HG03521 (cell line): Measurements from ENCODE around the gene HMCES.

ENCODE experiments used
- ATAC-seq: cut with Tn5 transposase; IDR thresholded peaks from one replicate; pipeline ENCODE4 v1.9.1; 2021; ENCODE audit warnings: mild to moderate bottlenecking, moderate library complexity; ENCODE audit not compliant: unreplicated experiment

HMCES gene, protein sequence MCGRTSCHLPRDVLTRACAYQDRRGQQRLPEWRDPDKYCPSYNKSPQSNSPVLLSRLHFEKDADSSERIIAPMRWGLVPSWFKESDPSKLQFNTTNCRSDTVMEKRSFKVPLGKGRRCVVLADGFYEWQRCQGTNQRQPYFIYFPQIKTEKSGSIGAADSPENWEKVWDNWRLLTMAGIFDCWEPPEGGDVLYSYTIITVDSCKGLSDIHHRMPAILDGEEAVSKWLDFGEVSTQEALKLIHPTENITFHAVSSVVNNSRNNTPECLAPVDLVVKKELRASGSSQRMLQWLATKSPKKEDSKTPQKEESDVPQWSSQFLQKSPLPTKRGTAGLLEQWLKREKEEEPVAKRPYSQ

GRCh38 chr3:129278439-129278965 lies at the start of gene HMCES:
TSS of gene HMCES (plus strand) at chr3:129278870. CDS start at chr3:129279733, 863 bp downstream.
- ATAC-seq, result peak; percentile 42

DNA sequence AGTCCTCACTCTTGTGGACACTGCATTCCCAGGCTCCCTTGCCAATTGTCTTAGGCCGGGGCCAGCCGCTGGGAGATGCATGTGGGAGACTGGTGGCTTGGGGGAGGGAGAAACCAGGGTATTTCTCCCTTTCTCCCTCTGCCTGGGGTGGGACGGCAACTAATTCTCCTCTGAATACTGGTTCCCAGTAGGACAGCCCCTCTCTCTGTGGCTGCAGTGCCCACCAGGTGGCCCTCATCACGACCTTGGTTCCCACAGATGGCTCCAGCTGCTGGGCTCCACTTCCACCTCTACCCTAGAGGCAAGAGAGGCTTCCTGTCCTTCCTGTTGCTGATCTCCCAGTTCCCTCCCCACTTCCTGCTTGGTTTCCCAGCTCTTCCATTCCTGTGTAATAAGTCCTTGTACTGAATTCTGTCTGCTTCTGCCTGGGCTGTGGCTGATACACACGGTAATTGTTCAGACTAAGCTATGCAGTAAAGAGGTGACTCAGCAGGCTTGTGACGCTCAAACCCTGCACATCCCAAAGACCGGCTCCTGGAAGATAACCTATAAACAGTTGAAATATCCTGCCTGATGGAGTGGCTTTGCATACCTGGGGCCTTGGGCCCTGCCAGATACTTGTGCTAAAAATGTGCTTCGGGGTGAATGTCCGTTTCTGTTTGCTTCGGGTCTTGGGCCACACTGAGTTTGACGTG lies 49.6 kb upstream of the HMCES start:
- ATAC-seq, result no peak

DNA sequence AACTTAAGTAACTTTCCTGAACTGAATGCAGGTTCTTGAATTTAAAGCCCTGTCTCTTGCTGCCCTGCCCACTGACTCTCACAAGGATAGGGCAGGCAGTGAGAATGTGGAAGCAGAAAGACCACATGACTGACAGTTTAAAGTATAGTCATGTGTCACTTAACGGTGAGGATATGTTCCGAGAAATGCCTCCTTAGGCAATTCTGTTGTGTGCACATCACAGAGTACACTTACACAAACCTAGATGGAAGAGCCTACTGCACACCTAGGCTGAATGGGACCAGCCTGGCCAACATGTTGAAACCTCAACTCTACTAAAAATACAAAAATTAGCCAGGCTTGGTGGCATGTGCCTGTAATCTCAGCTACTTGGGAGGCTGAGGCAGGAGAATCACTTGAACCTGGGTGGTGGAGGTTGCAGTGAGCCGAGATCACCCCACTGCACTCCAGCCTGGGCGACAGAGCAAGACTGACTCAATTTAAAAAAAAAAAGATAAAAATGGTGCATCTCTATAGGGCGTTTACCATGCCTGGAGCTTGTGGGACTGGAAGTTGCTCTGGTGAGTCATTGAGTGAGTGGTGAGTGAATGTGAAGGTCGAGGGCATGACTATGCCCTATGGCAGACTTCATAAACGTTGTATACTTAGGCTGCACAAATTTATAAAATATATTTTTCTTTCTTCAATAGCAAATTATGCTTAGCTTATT lies 48.2 kb upstream of the HMCES start:
- ATAC-seq, result no peak

GRCh38 chr3:129231331-129232119 lies 47.1 kb upstream of the HMCES start:
- no peak for ATAC-seq

DNA sequence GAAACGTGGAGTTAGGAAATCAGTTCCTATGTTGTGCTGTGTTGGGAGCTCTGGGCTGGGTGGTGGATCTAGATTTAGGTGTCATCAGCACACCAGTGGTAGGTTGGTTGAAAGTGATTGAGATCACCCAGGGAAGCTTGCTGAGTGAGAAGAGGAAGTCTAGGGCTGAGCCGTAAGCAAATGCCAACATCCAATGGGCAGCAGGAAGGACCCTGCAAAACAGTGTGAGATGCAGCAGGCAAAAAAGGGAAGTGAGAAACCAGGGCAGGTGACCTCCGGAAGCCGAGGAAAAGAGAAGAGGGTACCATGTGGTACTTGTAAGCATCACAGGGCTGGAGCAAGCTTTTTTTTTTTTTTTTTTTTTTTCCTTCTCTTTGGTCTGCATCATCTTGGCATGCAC lies 45.1 kb upstream of the HMCES start:
- peak; percentile 90 for ATAC-seq

DNA sequence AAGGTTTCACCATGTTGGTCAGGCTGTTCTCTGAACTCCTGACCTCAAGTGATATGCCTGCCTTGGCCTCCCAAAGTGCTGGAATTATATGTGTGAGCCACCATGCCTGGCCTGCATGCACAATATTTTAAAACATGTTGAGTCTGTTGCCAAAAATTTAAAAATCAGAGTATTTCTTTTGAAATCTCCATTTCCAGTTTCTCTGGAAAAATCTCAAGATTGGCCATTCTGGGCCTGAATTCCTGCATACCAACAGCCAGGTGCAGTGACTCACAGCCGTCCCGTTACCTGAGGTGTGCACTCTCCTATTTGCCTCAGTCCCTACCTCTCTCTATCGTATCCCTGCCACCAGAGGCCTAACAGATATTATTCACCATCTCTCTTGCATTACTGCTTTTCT lies 44.2 kb upstream of the HMCES start:
- no peak for ATAC-seq

DNA sequence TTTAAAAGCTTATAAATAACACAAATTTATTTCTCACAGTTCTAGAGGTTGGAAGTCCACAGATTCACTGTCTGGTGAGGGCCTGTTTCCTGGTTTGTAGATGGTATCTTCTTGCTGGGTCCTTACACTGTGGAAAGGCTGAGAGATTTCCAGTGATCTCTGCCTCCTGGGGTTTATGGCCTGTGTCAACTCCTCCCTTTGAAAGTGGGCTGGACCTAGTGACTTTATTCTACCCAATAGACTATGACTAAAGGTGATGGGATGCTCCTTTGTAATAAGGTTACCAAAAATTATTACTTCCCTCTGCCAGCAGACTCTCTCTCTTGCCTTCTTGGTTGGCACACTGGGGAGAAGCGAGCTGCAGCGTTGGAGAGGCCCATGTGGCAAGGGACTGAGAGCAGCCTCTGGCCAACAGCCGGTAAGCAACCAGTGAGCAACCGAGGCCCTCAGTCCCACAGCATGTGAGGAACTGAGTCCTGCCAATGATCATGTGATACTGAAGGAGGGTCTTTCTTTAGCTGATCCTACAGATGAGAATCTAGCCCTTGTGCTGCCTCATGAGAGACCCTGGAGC lies 43.2 kb upstream of the HMCES start:
- ATAC-seq, result no peak

DNA sequence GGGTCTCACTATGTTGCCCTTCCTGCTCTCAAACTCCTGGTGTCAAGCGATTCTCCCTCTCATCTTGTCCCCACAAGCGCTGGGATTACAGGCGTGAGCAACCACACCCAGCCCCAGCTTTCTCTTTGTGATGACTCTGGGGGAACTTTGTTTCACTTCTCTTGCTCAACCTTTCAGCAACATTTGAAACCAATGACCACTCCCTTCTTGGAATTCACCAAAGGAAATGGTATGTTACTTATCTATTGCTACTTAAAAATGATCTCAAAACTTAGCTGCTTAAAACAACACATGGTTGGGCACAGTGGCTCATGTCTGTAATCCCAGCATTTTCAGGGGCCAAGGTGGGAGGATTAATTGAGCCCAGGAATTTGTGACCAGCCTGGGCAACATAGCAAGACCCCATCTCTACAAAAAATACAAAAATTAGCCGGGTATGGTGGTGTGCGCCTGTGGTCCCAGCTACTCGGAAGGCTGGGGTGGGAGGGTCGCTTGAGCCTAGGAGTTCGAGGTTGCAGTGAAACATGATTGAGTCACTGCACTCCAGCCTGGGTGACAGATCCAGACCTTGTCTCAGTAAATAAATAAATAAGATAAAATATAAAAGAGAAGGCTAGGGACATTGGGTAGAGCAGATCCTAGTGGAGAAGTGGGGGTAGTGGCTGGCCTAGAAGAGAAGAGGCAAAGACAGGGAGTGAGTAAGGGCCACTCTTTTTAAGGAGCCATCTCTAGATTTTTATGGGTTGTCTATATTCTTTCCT lies 39.5 kb upstream of the HMCES start:
- no peak for ATAC-seq

DNA sequence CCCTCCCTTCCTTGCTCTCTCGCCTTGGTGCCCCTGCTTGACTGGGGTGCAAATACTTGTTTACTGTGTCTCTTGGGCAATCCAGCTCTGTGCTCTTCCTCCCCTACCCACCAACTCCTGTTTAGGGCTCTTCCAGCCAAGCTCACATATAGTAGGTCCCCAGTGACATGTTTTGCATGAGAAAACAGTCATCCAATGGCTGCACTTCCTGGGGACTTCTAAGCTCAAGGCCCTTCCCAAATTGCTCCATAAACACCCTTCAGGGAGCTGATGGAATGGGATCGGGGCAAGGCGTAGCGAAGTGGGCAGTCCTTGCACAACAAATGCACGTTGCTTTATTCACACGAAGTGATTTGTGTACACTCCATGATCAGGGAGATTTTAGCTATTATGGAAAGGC lies 38.7 kb upstream of the HMCES start:
- ATAC-seq, result no peak

GRCh38 chr3:129240436-129240835 lies 38.2 kb upstream of the HMCES start:
- ATAC-seq, result no peak

- no peak for ATAC-seq
Measured at GRCh38 chr3:129245141-129245540, 33.5 kb upstream of the HMCES start.

GRCh38 chr3:129245641-129246306 lies 32.9 kb upstream of the HMCES start:
- peak; percentile 55 for ATAC-seq

- no peak for ATAC-seq
Measured at GRCh38 chr3:129246636-129247035, 32.0 kb upstream of the HMCES start.

- ATAC-seq, result no peak
Measured at GRCh38 chr3:129248286-129248979, 30.2 kb upstream of the HMCES start.

DNA sequence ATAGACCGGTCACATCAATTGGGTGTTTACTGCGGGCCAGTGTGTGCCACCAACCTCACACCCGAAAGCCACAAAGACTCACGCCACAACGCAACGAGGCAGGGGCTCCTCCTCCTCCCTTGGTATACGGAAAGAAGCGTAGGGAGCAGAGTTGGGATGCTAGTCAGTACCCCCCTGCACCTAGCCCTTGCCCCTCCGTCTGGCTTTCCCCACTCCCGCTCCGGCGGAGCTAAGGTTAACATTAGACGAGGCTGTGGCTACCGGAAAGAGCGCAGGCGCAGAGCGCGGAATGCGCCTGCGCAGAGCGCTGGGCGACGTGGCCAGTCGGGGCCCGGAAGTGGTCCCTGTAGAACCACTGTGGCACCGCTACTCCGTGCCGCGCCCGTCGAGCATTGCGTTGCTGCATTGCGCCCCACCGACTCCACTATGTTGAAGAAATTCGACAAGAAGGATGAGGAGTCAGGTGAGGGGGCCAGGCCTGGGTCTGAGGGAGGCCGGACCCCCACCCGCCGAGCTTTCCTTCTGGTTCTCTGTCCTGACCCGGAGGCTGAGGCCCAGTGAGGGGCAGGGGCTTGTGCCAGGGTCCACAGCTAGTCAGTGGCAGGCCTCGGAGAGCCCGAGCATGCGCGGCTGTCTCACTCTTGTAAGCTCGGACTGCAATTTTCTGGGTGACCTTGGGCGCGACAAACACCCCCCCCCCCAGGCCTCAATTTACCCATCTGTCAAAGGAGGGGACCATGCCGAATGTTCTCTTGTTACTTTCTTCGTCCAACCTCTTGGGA lies 29.2 kb upstream of the HMCES start, which contains the start of gene COPG1:
TSS of gene COPG1 (plus strand) at position 323 of the 782 bp plus-strand sequence. CDS start at position 427, 104 bp downstream.
- ATAC-seq, result peak; percentile 81

DNA sequence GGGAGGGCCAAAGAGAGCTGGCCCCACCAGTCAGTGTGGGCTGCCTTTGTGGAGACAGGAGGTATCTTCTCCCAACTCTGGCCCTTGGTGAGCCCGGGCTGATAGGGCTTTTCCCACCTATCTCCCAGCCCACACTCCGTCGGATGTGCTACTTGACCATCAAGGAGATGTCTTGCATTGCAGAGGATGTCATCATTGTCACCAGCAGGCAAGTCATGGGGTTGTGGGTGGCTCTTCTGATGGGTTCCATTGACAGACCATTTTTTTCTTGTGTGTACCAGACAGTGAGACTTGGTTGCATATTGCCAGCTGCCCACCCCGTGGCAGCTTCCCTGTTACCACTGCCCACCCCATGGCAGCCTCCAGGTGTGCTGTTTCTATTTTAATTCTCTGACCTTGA lies 25.9 kb upstream of the HMCES start:
- ATAC-seq, result no peak

DNA sequence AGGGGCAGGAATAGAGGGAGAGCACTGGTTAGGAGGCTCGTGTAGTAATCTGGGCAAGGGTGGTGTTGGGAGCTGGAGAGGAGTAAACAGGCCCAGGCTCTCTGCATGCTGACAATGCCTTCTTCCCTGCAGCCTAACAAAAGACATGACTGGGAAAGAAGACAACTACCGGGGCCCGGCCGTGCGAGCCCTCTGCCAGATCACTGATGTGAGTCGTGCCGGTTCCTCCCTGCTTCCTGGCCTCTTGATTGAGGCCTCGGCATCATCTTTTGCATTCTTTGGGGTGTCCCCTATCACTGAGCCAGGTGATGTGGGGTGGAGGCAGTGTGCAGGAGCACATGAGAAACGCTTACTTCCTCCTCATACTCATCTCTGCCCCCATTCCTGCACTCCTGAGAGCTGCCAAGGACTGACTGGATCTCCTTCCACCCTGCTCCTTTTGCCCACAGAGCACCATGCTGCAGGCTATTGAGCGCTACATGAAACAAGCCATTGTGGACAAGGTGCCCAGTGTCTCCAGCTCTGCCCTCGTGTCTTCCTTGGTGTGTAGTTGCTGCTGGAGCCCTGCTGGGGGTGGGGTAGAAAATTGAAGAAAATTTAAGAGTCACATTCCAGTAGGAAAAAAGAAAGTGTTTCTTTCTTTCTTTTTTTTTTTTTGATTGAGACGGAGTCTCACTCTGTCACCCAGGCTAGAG lies 24.0 kb upstream of the HMCES start:
- no peak for ATAC-seq
